Ureter (tissue), 1 donor: ENCODE data around the gene RASAL1. TPM values are rescaled to one million over a fixed set of nuclear protein-coding genes. Genes with fewer than 3 reads are reported as not detected.

Experiments
- DNase-seq: peaks from one replicate; pipeline ENCODE4 v3.0.0-alpha.2; 2020; ENCODE audit warnings: low spot score
- total RNA-seq: library from RNA; stranded (reverse); gene quantifications from one replicate; pipeline ENCODE4 v1.2.4, GENCODE V29; 2023
- donor health status: DM: yes; HTN: yes; CAD: no.

The RASAL1 gene
- total RNA-seq, 1 donor from 2014 or later = 1.6 TPM

DNA sequence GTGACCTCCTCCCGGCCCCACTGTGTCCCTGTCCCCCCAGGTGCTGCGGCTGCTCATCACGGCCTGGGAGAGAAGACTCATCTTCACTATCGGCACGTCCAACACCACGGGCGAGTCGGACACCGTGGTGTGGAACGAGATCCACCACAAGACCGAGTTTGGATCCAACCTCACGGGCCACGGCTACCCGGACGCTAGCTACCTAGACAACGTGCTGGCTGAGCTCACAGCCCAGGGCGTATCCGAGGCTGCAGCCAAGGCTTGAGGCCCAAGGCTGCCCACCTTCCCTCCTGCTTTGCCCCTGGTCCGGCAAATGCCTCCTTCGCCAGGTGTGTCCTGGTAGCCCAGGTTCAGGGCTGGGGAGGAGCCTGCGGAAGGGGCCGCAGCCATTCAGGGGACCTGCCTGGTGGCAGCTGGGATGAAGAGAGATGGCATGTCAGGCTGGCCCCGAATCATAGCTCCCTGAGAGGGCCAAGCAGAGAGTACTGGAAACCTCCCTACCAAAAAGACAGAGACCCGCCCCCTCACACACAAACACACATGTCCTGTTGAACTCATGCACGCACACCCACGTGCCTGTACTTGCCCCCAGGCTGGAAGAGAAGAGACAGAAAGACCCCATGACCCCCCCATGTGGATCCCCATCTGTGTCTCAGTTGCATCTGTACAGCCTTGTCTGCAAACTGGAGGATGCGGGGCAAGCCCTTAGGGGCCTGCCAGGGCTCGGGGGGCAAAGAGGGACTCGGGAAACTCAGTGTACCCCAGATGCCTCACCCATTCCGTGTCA is 38.7 kb downstream of the RASAL1 start:
- no peak for DNase-seq

GRCh38 chr12:113095405-113095804 is 40.2 kb downstream of the RASAL1 start:
- DNase-seq = no peak

GRCh38 chr12:113094738-113095137 is 40.8 kb downstream of the RASAL1 start:
- no peak for DNase-seq

- DNase-seq = no peak
These were observed 42.0 kb downstream of the RASAL1 start for GRCh38 chr12:113093409-113094101.

GRCh38 chr12:113092607-113093408 is 42.8 kb downstream of the RASAL1 start:
- no peak for DNase-seq

GRCh38 chr12:113091506-113091905 is 44.1 kb downstream of the RASAL1 start:
- DNase-seq = no peak

GRCh38 chr12:113090740-113091139 is 44.8 kb downstream of the RASAL1 start:
- DNase-seq = no peak

GRCh38 chr12:113089839-113090238 is 45.7 kb downstream of the RASAL1 start:
- no peak for DNase-seq

GRCh38 chr12:113088971-113089756 is 46.4 kb downstream of the RASAL1 start:
- DNase-seq = no peak

DNA sequence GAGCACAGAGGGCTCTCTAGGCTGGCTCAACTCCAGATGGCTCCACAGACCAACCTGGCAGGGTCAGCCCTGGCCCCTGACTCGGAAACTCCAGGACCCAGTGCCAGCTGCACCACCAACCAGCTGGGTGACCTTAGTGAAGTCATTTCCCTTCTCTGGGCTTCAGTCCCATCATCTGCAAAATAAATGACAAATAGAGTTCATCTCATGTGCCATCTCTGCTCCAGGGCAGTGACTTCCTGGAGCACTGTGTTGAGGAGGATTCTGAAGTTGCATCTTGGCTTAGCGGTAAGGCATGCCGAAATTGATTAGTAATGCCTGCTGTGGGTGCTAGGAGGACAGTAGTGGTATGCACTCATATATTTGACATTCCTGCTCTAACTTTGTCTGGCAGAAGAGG is 47.5 kb downstream of the RASAL1 start:
- DNase-seq = no peak

GRCh38 chr12:113087193-113087592 is 48.4 kb downstream of the RASAL1 start:
- DNase-seq = no peak

DNA sequence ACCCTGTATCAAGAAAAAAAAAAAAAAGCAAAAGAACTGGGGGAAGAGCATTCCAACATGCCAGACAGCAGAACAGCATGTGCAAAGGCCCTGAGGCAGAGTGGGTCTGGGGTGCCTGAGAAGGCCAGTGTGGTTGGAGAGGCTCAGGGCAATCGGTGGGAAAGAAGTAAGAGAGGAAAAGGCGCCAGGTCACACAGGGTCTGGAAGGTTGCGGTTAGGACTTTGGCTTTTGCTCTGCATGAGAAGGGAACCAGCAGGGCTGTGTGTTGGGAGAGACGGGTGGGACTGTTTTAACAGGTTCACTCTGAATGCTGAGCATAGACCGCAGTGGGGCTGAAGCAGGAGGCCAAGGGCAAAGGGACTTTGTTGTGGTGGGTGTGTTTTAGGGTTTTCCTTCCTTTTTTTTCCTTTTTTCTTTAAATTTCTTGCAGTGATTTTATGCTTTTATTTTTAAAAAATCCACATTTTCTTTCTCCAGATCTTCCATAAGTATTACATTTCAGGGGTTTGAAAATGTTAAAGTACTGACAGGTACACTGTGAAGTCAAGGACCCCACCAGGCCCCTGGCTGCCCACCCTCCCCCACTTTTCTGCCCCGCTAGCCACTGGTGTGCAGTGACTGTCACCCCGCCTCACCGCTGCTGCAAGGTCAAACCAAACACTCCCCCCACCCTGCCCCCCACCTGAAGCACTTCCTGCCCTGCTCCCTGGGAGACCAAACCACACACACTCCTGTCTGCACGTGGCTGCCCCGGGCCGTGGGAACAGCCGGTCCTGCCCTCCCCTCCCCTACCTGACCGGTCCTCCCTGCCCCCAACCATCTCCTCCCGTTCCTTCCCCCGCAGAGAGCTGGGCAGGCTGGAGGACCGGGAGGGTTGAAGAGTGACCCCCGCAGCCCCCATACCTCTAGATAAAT is 49.1 kb downstream of the RASAL1 start:
- DNase-seq = no peak

DNA sequence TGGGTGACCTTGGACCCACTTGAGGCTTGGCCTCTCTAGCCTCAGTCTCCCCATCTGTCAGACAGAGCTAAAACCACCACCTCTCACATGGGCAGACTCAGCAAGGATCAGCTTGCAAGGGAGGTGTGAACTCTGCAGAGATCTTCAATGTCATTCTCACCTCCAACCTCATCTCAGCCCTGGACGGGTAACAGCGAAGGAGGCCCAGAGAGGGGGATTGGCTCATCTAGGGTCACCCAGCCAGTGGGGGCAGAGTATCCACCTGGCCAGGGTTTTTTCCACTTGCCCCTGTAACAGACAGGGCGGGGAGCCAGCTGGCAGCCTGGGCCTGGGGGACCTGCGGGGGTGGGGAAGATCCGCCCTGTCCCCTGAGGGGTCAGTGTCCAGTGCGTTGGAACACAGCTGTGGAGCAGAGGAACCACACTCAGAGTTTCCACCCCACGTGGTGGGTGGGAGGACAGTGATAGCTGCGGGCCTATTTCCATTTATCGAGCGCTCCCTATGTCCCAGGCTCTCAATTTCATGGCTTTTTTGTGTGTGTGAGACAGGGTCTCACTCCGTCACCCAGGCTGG is 51.6 kb downstream of the RASAL1 start:
- DNase-seq = no peak

- no peak for DNase-seq
These were observed 52.9 kb downstream of the RASAL1 start for GRCh38 chr12:113082486-113083148.

- DNase-seq = no peak
These were observed 53.7 kb downstream of the RASAL1 start for GRCh38 chr12:113081873-113082272.

GRCh38 chr12:113077859-113078255 is 57.7 kb downstream of the RASAL1 start:
- no peak for DNase-seq

DNA sequence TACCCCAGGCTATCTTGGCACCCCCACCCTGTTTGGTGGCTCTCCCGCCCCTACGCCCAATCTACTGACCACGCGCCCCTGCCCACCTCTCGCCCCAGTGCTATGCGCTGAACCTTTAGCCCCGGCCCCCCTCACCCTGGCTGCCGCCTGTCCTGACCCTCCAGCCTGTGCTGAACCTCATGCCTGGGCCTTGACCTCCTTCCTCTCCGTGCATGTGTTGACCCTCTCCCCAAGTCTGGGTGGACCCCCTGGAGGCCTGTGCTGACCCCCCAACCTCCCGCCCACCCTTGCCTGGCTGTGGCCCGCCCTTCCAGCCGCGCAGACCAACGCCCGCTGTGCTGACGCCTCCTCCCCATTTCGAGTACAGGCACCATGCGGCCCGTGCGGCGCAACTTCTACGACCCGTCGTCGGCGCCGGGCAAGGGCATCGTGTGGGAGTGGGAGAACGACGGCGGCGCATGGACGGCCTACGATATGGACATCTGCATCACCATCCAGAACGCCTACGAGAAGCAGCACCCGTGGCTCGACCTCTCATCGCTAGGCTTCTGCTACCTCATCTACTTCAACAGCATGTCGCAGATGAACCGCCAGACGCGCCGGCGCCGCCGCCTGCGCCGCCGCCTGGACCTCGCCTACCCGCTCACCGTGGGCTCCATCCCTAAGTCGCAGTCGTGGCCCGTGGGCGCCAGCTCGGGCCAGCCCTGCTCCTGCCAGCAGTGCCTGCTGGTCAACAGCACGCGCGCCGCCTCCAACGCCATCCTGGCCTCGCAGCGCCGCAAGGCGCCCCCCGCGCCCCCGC is 58.3 kb downstream of the RASAL1 start:
- DNase-seq = no peak

- DNase-seq = no peak
These were observed 60.4 kb downstream of the RASAL1 start for GRCh38 chr12:113075137-113075683.

GRCh38 chr12:113073586-113073985 is 62.0 kb downstream of the RASAL1 start:
- no peak for DNase-seq
